ENCODE results near the gene PRR5.
"Not testable (repeated sequence)": the region's sequence is repeated elsewhere in the genome, so short reads cannot be mapped to it uniquely, and the experiment has no call there.

Gene PRR5

DNA sequence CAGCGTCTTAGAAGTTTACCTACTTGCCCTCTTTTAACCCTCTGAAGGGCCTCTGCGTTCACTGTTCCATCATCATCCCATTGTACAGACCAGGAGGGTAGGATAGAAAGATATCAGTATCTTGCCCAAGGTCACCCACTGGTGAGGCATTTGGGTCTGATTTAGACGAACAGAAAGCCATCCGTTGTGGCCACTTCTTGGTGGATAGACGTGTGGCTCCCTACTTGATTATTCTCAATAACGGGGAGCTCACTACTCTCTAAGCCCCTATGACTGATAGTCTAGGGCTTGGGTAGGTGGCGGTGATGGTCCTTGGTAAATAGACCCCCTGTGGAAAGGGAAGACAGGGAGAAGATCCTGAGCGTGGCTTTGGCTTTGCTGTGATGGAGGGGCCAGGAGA, 28.6 kb upstream of the PRR5 start:
- DNase-seq (ENCODE audit: low spot score): no peak

DNA sequence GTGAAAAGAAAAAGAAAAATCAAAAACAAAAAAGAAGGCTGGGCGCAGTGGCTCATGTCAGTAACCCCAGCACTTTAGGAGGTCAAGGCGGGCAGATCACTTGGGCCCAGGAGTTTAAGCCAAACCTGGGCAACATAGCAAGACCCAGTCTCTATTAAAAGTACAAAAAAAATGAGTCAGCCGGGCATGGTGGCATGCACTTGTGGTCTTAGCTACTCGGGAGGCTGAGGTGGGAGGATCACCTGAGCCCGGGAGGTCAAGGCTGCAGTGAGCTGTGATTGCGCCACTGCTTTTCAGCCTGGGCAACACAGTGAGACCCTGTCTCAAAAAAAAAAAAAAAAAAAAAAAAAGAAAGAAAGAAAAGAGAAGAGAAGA, 26.0 kb upstream of the PRR5 start:
- not testable (repeated sequence) for DNase-seq (ENCODE audit: low spot score)

DNA sequence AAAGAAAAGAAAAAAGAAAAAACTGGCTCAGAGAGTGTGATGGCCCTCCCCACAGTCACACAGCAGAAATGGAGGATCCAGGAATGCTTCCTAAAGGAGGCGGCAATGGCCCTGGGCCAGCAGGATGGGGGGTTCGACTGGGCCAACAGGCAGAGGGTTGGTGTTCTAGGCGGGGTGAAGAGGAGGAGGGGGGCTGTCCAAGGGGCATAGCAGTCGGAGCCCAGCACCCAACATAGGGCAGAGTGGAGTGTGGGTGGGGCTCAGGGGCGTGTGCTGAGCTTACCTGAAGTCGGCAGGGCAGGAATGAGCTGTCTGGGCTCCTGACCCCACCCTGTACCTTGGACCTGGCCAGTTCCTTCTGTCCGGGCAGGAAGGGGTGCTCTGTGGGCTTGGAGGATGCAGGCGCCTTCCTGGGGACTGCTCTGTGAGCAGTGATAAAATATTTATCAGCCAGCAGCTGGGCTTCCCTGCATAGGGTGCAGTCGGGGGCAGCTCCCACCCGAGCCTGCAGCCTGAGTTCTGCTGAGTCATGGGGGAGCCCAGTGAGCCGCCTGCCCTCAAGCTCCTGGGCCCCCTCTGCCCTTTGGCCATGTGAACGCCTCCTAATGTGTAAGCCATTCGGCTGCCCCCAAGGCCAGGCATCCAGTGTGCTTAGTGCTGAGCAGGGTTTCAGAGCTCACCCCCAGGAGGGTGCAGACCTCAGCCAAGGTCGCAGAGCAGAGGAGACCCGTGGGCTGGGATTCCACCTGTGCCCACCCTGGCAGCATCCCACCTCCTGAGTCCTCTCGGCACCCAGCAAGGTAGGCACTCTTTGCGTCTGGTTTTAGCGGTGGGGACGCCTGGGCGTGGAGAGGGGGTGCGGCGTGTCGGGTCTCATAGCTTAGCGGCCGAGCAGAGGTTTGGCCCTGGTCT, 25.3 kb upstream of the PRR5 start:
- no peak for DNase-seq (ENCODE audit: low spot score)

DNA sequence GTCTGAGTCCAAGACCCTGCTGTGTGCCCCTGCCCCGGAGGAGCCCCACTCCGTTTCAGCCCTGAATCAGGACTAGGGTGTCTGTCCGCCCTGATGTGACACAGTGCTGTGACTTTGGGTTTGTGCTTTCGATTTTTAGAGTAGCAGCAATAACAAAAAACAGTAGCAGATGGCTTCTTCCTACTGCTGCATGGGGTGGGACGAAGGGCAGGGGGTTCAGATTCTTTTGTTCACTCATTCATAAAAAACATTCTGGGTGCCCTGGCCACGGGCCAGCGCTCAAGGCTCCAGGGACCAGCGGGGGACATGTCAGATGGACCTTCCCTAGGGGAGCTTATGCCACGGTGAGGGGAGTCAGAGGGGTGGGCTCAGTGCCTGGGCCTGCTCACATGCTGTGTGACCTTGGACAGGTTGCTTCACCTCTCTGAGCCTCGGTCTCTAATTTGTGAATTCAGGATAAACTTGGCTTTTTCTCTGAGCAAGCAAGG, 24.6 kb upstream of the PRR5 start:
- DNase-seq (ENCODE audit: low spot score): no peak

- DNase-seq (ENCODE audit: low spot score): no peak
These were observed 24.0 kb upstream of the PRR5 start for GRCh38 chr22:44677871-44678555.

GRCh38 chr22:44678556-44679305, 23.3 kb upstream of the PRR5 start:
- no peak for DNase-seq (ENCODE audit: low spot score)

- DNase-seq (ENCODE audit: low spot score): not testable (repeated sequence)
These were observed 22.7 kb upstream of the PRR5 start for GRCh38 chr22:44679306-44679647.

GRCh38 chr22:44680058-44680457, 21.9 kb upstream of the PRR5 start:
- DNase-seq (ENCODE audit: low spot score): no peak

- DNase-seq (ENCODE audit: low spot score): no peak
These were observed 21.5 kb upstream of the PRR5 start for GRCh38 chr22:44680481-44680894.

GRCh38 chr22:44682556-44683168, 19.3 kb upstream of the PRR5 start:
- no peak for DNase-seq (ENCODE audit: low spot score)

DNA sequence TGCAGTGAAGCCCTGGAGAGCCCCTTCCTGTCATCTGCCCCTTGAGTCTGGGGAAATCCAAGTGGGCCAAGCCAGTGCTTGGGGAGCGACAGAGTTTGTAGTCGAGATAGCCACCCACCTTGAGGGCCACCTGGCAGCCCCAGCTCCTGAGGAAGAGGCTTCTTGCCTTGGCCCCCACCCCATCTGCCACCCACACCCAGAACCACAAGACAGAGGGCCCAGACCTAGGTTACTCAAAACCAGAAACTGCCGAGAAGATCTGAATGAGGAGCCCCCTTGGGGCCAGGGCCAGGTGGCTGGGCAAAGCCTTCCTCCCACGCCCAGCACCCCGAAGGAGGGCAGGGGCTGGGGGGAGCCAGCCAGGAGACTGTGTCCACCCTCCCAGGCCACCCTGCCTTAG, 18.8 kb upstream of the PRR5 start:
- DNase-seq (ENCODE audit: low spot score): no peak

GRCh38 chr22:44683881-44684280, 18.1 kb upstream of the PRR5 start:
- DNase-seq (ENCODE audit: low spot score): no peak

- DNase-seq (ENCODE audit: low spot score): peak; percentile 95
These were observed 17.3 kb upstream of the PRR5 start for GRCh38 chr22:44684506-44685383.

DNA sequence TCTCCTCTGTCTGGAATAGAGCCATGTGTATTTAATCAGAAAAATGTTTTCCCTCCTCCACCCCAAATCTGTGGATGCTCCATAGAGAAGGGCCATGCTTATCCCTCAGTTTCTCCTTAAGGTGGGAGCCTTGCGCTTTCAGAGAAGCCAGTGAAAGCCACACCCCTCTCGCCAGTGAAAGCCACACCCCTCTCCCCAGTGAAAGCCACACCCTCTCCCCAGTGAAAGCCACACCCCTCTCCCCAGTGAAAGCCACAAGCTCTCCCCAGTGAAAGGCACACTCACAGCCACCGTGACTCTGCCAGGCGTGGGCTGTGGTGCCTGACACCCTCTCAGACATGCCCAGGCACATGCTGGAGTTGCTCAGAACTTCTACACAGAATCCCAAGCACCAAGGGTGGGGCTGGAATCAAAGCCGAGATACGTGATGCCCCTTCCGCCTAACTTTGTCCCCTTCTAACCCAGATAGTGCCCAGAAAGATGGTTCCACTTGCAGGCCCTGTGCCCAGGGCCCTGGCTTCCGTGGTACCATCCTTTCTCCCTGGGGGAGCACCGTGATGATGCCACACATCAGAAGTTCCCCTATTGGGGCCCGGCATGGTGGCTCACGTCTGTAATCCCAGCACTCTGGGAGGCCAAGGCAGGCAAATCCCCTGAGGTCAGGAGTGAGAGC, 16.5 kb upstream of the PRR5 start:
- DNase-seq (ENCODE audit: low spot score): peak; percentile 74

DNA sequence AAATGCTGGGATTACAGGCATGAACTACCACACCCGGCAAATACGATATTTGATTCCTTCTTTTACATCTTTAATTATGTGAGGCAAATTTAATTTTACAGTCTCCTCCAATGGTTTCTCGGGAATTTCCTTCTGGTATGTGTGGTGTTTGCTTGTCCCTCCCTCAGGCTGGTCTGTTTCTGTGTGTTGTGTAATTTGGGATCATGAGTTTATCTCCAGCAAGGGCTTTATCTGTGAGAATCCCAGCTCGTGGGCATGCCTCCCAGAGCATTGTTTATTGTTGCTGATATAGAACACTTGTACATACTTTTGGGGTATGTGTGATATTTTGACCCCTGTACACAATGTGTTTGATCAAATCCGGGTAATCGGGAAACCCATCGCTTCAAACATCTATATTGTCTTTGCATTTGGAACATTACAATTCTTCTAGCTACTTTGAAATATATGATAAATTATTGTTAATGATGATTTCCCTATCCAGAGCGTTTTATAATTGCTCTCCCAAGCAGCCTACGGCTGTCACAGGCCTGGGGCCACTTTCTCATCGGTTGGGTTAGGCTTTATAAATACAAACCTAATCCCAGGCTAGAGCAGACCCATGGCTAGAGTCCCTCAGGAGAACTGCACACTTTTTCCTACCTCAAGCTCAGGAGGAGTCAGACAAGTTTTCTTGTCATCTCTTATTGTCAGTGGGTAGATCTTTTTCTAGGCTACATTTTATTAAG, 15.0 kb upstream of the PRR5 start:
- DNase-seq (ENCODE audit: low spot score): peak; percentile 34

DNA sequence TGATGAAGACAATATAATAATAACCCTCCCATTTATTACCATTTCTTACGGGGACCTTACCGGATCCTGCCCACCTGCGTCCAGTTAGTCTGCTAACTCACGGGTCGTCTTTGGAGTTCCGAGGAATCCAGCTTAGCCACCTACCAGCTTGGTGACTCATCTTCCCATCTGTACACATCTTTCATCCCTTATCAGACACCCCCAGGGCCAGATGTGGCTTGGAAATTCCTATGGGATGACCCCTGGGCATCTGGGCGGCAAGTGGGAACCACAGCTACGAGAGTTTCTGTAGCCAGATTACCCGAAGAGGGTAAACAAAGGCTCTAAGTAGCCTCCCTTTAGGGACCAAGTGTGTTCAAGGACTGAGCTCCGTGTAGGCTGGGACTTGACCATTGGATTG, 12.8 kb upstream of the PRR5 start:
- no peak for DNase-seq (ENCODE audit: low spot score)

GRCh38 chr22:44689915-44690524, 12.0 kb upstream of the PRR5 start:
- DNase-seq (ENCODE audit: low spot score): no peak

DNA sequence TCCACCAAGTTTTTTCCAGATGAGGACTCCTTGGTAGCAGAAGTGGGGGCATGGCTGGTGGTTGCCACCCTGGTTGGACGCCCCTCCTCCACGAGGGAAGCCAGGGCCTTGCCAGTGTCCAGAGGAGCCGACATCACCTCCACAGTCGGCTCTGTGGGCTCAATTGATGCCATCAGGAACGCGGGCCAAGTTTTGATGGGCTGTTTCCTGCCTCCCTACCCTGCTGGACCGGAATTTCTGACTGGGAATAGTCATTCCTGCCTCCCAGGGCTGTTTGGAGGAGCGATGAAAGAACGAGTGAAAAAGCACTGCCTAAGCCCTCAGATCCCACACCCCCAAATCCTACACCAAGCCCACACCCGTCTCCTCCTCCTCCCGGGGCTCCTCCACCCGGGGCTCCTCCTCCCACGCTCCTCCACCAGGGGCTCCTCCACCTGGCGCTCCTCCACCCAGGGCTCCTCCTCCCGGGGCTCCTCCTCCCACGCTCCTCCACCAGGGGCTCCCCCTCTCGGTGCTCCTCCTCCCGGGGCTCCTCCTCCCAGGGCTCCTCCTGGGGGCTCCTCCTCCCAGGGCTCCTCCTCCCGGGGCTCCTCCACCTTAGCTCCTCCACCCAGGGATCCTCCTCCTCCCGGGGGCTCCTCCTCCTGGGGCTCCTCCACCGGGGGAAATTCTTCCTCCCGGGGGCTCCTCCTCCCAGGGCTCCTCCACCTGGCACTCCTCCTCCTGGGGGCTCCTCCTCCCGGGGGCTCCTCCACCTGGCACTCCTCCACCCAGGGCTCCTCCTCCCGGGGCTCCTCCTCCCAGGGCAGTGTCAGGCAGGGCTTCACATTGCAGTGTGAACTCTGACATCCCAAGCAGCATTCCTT, 10.0 kb upstream of the PRR5 start:
- no peak for DNase-seq (ENCODE audit: low spot score)

DNA sequence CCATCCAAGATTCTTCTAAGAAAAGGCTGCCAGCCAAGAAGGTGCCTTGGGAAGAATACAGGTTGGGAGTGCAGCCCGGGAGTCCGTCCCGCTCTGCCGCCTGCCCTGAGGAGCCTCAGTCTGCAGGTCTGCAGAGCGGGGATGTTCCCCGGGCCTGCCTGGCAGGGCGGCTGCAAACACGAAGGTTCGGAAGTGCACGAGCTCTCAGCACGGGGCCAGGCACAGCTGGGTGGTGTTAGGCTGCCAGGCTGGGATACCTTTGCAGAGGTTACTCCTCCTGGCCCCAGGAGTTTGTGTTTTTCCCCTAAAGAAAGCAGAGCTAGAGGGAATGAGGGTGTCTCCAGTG, 9.4 kb upstream of the PRR5 start:
- no peak for DNase-seq (ENCODE audit: low spot score)
